OCI-LY7 (cell line): ENCODE results near the gene TTBK1.

Experiments used
- EZH2phosphoT487 ChIP-seq: fragments of 200-600 bp; sonication (generic); IDR thresholded peaks from 2 replicates; pipeline ENCODE4 v1.6.1; 2018; ENCODE audit warnings: low read depth, borderline replicate concordance, mild to moderate bottlenecking, mixed run types, antibody characterized with exemption, low read length, moderate library complexity, mixed read lengths
- TF ChIP-seq, protein P1 (sequence below): fragments of 200-600 bp; sonication (generic); conservative IDR thresholded peaks from 2 replicates; pipeline ENCODE4 v1.5.1; 2014; ENCODE audit warnings: mild to moderate bottlenecking, antibody characterized with exemption, low read length, moderate library complexity, mixed read lengths

DNA sequence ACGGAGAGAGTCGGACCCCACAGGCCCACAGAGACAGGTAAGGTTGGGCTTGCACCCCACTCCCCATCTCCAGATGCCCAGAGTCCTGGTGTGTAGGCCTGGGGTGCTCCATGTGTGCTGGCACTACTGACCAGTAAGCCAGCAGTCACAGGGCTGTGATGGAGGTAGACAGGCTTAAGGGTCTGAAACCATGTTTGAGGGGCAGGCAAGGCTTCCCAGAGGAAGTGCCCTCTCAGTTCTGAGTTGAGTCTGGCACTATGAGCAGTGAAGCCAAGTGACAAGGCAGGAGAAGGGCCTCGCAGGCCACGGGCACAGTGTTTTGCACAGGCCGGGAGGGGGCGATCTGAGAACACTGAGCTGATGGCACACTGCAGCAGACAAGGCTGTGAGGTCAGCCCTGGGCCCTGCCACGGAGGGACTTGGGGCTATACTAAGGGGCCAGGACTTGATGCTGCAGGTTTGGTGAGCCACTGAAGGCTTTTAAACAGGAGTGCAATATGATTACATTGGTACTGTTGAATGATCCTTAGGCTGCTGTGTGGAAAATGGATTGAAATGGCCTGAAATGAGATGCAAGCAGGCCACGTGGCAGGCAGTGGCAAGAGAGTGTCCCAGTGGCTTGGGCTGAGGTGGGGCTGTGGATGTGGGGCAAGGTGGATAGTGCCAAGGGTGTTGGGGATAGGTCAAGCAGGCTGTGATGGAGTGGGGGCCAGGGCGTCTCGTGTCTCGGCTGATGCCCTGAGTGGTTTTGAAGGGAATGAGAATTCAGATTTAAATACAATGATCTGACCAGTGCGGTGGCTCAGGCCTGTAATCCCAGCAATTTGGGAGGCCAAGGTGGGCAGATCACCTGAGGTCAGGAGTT lies 20.3 kb downstream of the TTBK1 start:
- TF ChIP-seq, protein P1, sequence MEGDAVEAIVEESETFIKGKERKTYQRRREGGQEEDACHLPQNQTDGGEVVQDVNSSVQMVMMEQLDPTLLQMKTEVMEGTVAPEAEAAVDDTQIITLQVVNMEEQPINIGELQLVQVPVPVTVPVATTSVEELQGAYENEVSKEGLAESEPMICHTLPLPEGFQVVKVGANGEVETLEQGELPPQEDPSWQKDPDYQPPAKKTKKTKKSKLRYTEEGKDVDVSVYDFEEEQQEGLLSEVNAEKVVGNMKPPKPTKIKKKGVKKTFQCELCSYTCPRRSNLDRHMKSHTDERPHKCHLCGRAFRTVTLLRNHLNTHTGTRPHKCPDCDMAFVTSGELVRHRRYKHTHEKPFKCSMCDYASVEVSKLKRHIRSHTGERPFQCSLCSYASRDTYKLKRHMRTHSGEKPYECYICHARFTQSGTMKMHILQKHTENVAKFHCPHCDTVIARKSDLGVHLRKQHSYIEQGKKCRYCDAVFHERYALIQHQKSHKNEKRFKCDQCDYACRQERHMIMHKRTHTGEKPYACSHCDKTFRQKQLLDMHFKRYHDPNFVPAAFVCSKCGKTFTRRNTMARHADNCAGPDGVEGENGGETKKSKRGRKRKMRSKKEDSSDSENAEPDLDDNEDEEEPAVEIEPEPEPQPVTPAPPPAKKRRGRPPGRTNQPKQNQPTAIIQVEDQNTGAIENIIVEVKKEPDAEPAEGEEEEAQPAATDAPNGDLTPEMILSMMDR: peak; percentile 94
- TF ChIP-seq EZH2phosphoT487: no peak
